GM12878 (cell line): ENCODE measurements around the gene CLDN25. TPM values are rescaled to one million over a fixed set of nuclear protein-coding genes. Genes with fewer than 3 reads are reported as not detected.

Experiments
- ATAC-seq: fragments of 200-7000 bp; cut with Tn5 transposase; 3 replicates; pipeline ENCODE4 v1.9.1; 2020; ENCODE audit warnings: mild to moderate bottlenecking, moderate library complexity
- BruUV-seq: library from RNA; stranded (reverse); fragments of 400-500 nt; replicated peaks from 2 replicates; lab custom pipeline; 2021; lab: Mats Ljungman, UMichigan
- CTCF ChIA-PET: fragments of 300-600 bp; sonication (Branson Sonifier 250); formaldehyde crosslinking; extraction: SDS; loops from one replicate; lab custom pipeline; 2021; ENCODE audit warnings: inconsistent platforms; lab: Yijun Ruan, JAX
- POLR2A ChIA-PET: fragments of 350-600 bp; formaldehyde crosslinking; extraction: SDS; loops from one replicate; lab custom pipeline; 2021; ENCODE audit warnings: inconsistent platforms; lab: Charles Lee
- RAD21 ChIA-PET: fragments of 300-600 bp; sonication (Branson Sonifier 250); formaldehyde crosslinking; loops from one replicate; lab custom pipeline; 2023; ENCODE audit warnings: antibody characterized with exemption; ENCODE audit not compliant: unreplicated experiment; lab: Charles Lee
- SMC1A ChIA-PET: fragments of 300-600 bp; sonication (Branson Sonifier 250); formaldehyde crosslinking; loops from one replicate; lab custom pipeline; 2023; ENCODE audit not compliant: unreplicated experiment, uncharacterized antibody; lab: Charles Lee
- DNase-seq: peaks from one replicate; pipeline ENCODE4 v3.0.0-alpha.2; 2011; ENCODE audit warnings: low read depth, low spot score
- FAIRE-seq: peaks from 3 replicates; lab custom pipeline; 2011; peaks lifted over from hg19 to GRCh38; lab: Jason Lieb, UNC
- H2AFZ ChIP-seq: 2 replicates; pipeline ENCODE4 v1.6.0; 2011; ENCODE audit warnings: low read depth, low read length, control low read depth; ENCODE audit not compliant: control insufficient read depth
- H3K27ac ChIP-seq: 2 replicates; pipeline ENCODE4 v1.5.1; 2011; ENCODE audit warnings: control low read depth; ENCODE audit not compliant: control insufficient read depth, insufficient read depth
- H3K27me3 ChIP-seq, 2 experiments: replicated peaks in 1 of 2; 2 replicates each; pipeline versions ENCODE4 v1.6.0 to v1.6.1; 2011; ENCODE audit warnings: low read length in 1 of 2; ENCODE audit not compliant: control insufficient read depth in 2 of 2, insufficient read depth in 2 of 2
- H3K36me3 ChIP-seq, 2 experiments: 2 replicates each; pipeline ENCODE4 v1.5.1; 2011; ENCODE audit warnings: low read length in 1 of 2; ENCODE audit not compliant: control insufficient read depth in 2 of 2, insufficient read depth in 2 of 2
- H3K4me1 ChIP-seq: 2 replicates; pipeline ENCODE4 v1.6.1; 2011; ENCODE audit warnings: mild to moderate bottlenecking, low read length, moderate library complexity, mixed read lengths; ENCODE audit not compliant: control insufficient read depth, insufficient read depth
- H3K4me2 ChIP-seq: 2 replicates; pipeline ENCODE4 v1.6.0; 2011; ENCODE audit warnings: control low read depth; ENCODE audit not compliant: control insufficient read depth, insufficient read depth
- H3K4me3 ChIP-seq: fragments of 200-600 bp; sonication (generic); 2 replicates; pipeline ENCODE4 v1.5.1; 2016
- H3K79me2 ChIP-seq: 2 replicates; pipeline ENCODE4 v1.6.0; 2011; ENCODE audit warnings: low read length; ENCODE audit not compliant: control insufficient read depth, insufficient read depth
- H3K9ac ChIP-seq: 2 replicates; pipeline ENCODE4 v1.8.0; 2011; ENCODE audit warnings: low read length, control low read depth, mixed read lengths; ENCODE audit not compliant: control insufficient read depth, insufficient read depth
- H3K9me3 ChIP-seq: replicated peaks from 3 replicates; pipeline ENCODE4 v1.5.1; 2011; ENCODE audit warnings: mild to moderate bottlenecking, low read length; ENCODE audit not compliant: control insufficient read depth, insufficient read depth
- H4K20me1 ChIP-seq: 2 replicates; pipeline ENCODE4 v1.6.0; 2011; ENCODE audit not compliant: control insufficient read depth, insufficient read depth
- EZH2 ChIP-seq: IDR thresholded peaks from 2 replicates; pipeline ENCODE4 v1.6.1; 2012; ENCODE audit warnings: low read depth, mild to moderate bottlenecking, control low read depth, inconsistent platforms, low read length, borderline replicate concordance; ENCODE audit not compliant: control insufficient read depth
- FOS ChIP-seq: IDR thresholded peaks from 3 replicates; pipeline ENCODE4 v1.6.1; 2011; ENCODE audit warnings: borderline replicate concordance; ENCODE audit not compliant: insufficient read length; ENCODE audit errors: extremely low read depth
- MYC ChIP-seq: IDR thresholded peaks from 2 replicates; pipeline ENCODE4 v1.6.1; 2011; ENCODE audit warnings: mild to moderate bottlenecking, low read length, moderate library complexity, inconsistent platforms; ENCODE audit not compliant: insufficient read depth, insufficient replicate concordance, insufficient read length, severe bottlenecking
- NFYA ChIP-seq: IDR thresholded peaks from 2 replicates; pipeline ENCODE4 v1.6.1; 2011; ENCODE audit warnings: low read depth, mild to moderate bottlenecking, low read length, improper control_type of control experiment, borderline replicate concordance
- RCOR1 ChIP-seq: conservative IDR thresholded peaks from 2 replicates; pipeline ENCODE4 v1.6.1; 2012; ENCODE audit warnings: low read depth, low read length, improper control_type of control experiment
- SIX5 ChIP-seq: IDR thresholded peaks from 2 replicates; pipeline ENCODE4 v1.6.1; 2011; ENCODE audit warnings: mild to moderate bottlenecking, low read depth, low read length, moderate library complexity; ENCODE audit not compliant: severe bottlenecking
- SREBF2 ChIP-seq: IDR thresholded peaks from 2 replicates; pipeline ENCODE4 v1.6.1; 2012; ENCODE audit warnings: mild to moderate bottlenecking, low read length
- ZSCAN29 ChIP-seq: fragments of 450-650 bp; IDR thresholded peaks from 2 replicates; pipeline ENCODE4 v1.6.1; 2017; ENCODE audit warnings: mild to moderate bottlenecking, moderate library complexity
- WGBS: methylation state at CpG from one replicate; pipeline ENCODE4 v1.1.6; 2016; ENCODE audit warnings: low lambda C conversion rate; ENCODE audit not compliant: insufficient replicate concordance, insufficient coverage; ENCODE audit errors: missing lambda C conversion rate; 5-methylcytosine and 5-hydroxymethylcytosine counted together
- in situ Hi-C: fragments of 300-500 bp; cut with MboI; formaldehyde crosslinking; loops from 9 replicates; pipeline ENCODE4 v1.14.3; 2018; ENCODE audit warnings: mixed read lengths
- intact Hi-C: fragments of 100-400 bp; cut with micrococcal nuclease; formaldehyde crosslinking; loops from one replicate; pipeline ENCODE4 v1.14.2; 2022; ENCODE audit not compliant: unreplicated experiment
- polyA plus RNA-seq, 11 experiments: library from polyadenylated mRNA; depleted of rRNA in 4 of 11; unstranded in 6 of 11; stranded (reverse) in 5 of 11; fragments of >200 nt; fragmentation: Nextera tagmentation in 4 of 11; fragmentation: Illumina TruSeq in 1 of 11; extraction: Ambion mirVana in 4 of 11; extraction: Trizol in 1 of 11; gene quantifications; 1 replicate in 1 of 11; 2 replicates in 10 of 11; pipeline versions ENCODE4 v1.2.1 to v1.2.3, GENCODE V29; 2011 to 2016; ENCODE audit warnings: inconsistent platforms in 2 of 11, missing spikeins in 2 of 11, low read depth in 1 of 11
- total RNA-seq, 4 experiments: library from RNA; depleted of rRNA in 3 of 4; stranded (reverse); fragments of >200 nt in 3 of 4; fragmentation: Illumina TruSeq in 1 of 4; extraction: Trizol in 1 of 4; gene quantifications; 2 replicates each; pipeline versions ENCODE4 v1.2.1 to v1.2.3, GENCODE V29; 2013 to 2021
- TF ChIP-seq, protein P1 (sequence below): fragments of 450-650 bp; IDR thresholded peaks from 2 replicates; pipeline ENCODE4 v1.6.1; 2017; ENCODE audit warnings: antibody characterized with exemption, mild to moderate bottlenecking, moderate library complexity
- TF ChIP-seq, protein P2 (sequence below): IDR thresholded peaks from 2 replicates; pipeline ENCODE4 v1.6.1; 2012; ENCODE audit warnings: mild to moderate bottlenecking, low read depth, low read length
- TF ChIP-seq, protein P3 (sequence below): IDR thresholded peaks from 2 replicates; pipeline ENCODE4 v1.6.1; 2011; ENCODE audit warnings: mild to moderate bottlenecking, low read depth, low read length, moderate library complexity; ENCODE audit not compliant: insufficient replicate concordance

CLDN25 gene
- total and polyA plus RNA-seq, 10 of the 15 experiments (the other 5 are each of a cell fraction or from before 2014, with no cell fraction given), result not detected

DNA sequence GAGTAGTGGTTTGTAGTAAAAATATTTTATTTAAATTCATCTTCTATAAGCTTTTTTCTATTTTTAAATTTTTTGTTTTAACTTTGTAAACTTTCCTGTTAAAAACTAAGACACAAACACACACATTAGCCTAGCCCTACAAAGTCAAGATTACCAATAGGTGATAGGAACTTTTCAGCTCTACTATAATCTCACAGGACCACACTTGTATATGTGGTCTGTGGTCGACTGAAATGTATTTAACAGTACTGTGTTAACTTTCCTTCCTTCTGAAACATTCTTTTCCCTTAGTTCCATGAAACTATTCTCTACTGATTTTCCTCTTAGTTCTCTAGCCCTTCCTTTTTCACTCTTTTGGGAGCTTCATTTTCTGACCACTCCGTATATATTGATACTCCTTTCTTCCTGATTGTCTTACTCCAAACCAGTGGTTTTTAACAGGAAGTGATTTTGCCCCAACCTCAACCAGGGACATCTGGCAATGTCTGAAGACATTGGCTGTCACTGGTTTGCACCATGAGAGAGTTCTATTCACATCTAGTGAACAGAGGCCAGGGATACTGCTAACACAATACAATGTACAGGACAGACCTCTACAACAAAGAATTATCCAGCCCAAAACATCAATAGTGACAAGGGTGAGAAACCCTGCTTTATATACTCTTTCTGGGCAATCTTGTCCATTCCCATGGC, 14.9 kb upstream of the CLDN25 start (continued):
- TF ChIP-seq, protein P1, sequence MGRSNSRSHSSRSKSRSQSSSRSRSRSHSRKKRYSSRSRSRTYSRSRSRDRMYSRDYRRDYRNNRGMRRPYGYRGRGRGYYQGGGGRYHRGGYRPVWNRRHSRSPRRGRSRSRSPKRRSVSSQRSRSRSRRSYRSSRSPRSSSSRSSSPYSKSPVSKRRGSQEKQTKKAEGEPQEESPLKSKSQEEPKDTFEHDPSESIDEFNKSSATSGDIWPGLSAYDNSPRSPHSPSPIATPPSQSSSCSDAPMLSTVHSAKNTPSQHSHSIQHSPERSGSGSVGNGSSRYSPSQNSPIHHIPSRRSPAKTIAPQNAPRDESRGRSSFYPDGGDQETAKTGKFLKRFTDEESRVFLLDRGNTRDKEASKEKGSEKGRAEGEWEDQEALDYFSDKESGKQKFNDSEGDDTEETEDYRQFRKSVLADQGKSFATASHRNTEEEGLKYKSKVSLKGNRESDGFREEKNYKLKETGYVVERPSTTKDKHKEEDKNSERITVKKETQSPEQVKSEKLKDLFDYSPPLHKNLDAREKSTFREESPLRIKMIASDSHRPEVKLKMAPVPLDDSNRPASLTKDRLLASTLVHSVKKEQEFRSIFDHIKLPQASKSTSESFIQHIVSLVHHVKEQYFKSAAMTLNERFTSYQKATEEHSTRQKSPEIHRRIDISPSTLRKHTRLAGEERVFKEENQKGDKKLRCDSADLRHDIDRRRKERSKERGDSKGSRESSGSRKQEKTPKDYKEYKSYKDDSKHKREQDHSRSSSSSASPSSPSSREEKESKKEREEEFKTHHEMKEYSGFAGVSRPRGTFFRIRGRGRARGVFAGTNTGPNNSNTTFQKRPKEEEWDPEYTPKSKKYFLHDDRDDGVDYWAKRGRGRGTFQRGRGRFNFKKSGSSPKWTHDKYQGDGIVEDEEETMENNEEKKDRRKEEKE, result no peak
- TF ChIP-seq, protein P2, sequence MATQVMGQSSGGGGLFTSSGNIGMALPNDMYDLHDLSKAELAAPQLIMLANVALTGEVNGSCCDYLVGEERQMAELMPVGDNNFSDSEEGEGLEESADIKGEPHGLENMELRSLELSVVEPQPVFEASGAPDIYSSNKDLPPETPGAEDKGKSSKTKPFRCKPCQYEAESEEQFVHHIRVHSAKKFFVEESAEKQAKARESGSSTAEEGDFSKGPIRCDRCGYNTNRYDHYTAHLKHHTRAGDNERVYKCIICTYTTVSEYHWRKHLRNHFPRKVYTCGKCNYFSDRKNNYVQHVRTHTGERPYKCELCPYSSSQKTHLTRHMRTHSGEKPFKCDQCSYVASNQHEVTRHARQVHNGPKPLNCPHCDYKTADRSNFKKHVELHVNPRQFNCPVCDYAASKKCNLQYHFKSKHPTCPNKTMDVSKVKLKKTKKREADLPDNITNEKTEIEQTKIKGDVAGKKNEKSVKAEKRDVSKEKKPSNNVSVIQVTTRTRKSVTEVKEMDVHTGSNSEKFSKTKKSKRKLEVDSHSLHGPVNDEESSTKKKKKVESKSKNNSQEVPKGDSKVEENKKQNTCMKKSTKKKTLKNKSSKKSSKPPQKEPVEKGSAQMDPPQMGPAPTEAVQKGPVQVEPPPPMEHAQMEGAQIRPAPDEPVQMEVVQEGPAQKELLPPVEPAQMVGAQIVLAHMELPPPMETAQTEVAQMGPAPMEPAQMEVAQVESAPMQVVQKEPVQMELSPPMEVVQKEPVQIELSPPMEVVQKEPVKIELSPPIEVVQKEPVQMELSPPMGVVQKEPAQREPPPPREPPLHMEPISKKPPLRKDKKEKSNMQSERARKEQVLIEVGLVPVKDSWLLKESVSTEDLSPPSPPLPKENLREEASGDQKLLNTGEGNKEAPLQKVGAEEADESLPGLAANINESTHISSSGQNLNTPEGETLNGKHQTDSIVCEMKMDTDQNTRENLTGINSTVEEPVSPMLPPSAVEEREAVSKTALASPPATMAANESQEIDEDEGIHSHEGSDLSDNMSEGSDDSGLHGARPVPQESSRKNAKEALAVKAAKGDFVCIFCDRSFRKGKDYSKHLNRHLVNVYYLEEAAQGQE, result no peak
- no peak for TF ChIP-seq FOS

DNA sequence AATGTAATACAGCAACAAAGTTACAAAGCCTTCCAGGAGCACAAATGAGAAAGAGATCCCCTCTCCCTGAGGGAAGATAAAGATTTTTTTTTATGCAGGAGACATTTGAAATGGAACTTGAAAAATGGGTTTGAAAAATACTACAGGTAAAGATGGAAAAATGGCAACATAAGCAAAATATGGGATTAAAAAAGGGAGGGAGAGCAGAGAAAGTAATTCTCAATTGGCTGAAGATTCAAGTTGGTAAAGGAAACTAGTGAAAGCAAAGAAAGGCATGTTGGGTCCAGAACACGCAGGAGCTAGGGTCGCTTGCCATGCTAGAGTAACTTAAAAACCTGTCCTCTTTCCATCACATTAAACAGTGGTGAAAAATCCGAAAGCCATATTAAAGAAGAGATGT, 7.6 kb upstream of the CLDN25 start:
- Histone ChIP-seq H3K4me1 (no peaks in the 10 kb centered on the region), H3K36me3 (peaks cover 0 to 15% of the 10 kb centered on the region in 2 experiments; a peak in 2 of 4 replicates), H3K9me3 (no peaks in the 10 kb centered on the region), H3K4me2 (peak overlapping the region; percentile 45), H3K27me3 (no peaks in the 10 kb centered on the region), H3K27ac (no peak overlapping the region), H2AFZ (no peak overlapping the region), H3K4me3 (peak overlapping the region; percentile 91; the same call in 1 of the 2 replicates), H3K9ac (no peak overlapping the region), H4K20me1 (no peaks in the 10 kb centered on the region), H3K79me2 (peaks cover 12% of the 10 kb centered on the region)
- intact Hi-C loops, result loop anchor here (2.0 kb wide), 1 partner anchor 103 kb away; the partner anchor contains the start of gene USP28
- CTCF ChIA-PET, result interaction anchor here (2.5 kb wide), 1 partner anchor 11 kb away, joined by 11 read pairs; no protein-coding TSS in a partner anchor
- no TSS peak for BruUV-seq
- ATAC-seq, result no peak
- in situ Hi-C loops, result loop anchor here (10.0 kb wide), 1 partner anchor 457 kb away; the partner anchor contains the start of gene TTC12
- RAD21 ChIA-PET, result no interaction called here
- FAIRE-seq, result no peak
- DNase-seq, result no peak
- SMC1A ChIA-PET, result no interaction called here
- POLR2A ChIA-PET, result interaction anchor here (0.5 kb wide), 1 partner anchor 31 kb away, joined by 4 read pairs; no protein-coding TSS in a partner anchor
- WGBS, result 62% methylated on average over 3 of the region's 3 CpGs
- TF ChIP-seq, protein P3, sequence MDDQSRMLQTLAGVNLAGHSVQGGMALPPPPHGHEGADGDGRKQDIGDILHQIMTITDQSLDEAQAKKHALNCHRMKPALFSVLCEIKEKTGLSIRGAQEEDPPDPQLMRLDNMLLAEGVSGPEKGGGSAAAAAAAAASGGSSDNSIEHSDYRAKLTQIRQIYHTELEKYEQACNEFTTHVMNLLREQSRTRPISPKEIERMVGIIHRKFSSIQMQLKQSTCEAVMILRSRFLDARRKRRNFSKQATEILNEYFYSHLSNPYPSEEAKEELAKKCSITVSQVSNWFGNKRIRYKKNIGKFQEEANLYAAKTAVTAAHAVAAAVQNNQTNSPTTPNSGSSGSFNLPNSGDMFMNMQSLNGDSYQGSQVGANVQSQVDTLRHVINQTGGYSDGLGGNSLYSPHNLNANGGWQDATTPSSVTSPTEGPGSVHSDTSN, result no peak
- TF ChIP-seq SREBF2 (no peak), NFYA (no peak), ZSCAN29 (no peak), SIX5 (no peak), RCOR1 (no peak), EZH2 (no peak), MYC (no peak)
